OCI-LY3 (cell line): Measurements from ENCODE around the gene EIF4G2.

Source experiments
- H2AFZ ChIP-seq: fragments of 200-600, 300-600 bp; shearing (Covaris generic); 2 replicates; pipeline ENCODE4 v1.6.0; 2014; ENCODE audit warnings: antibody characterized with exemption, low read depth, low read length
- H3K27ac ChIP-seq: fragments of 200-600, 300-600 bp; sonication (generic); 2 replicates; pipeline ENCODE4 v1.5.1; 2014; ENCODE audit warnings: mild to moderate bottlenecking, low read length, moderate library complexity, mixed read lengths
- H3K27me3 ChIP-seq: fragments of 200-600, 300-600 bp; sonication (generic); 2 replicates; pipeline ENCODE4 v1.6.1; 2014; ENCODE audit warnings: low read depth, low read length, mixed read lengths
- H3K36me3 ChIP-seq: fragments of 200-600, 300-600 bp; sonication (generic); replicated peaks from 2 replicates; pipeline ENCODE3; 2014; ENCODE audit warnings: low read depth, low read length, mixed read lengths
- H3K4me1 ChIP-seq: fragments of 300-600, 200-600 bp; sonication (generic); 2 replicates; pipeline ENCODE4 v1.6.1; 2014; ENCODE audit warnings: low read length, mixed read lengths
- H3K4me2 ChIP-seq: fragments of 200-600, 300-600 bp; sonication (generic); 2 replicates; pipeline ENCODE4 v1.6.1; 2014; ENCODE audit warnings: low read length, mixed read lengths
- H3K4me3 ChIP-seq: fragments of 300-600, 200-600 bp; sonication (generic); 2 replicates; pipeline ENCODE4 v1.5.1; 2014; ENCODE audit warnings: antibody characterized with exemption, mild to moderate bottlenecking, low read length, moderate library complexity
- H3K79me2 ChIP-seq: fragments of 300-600, 200-600 bp; shearing (Covaris generic); 2 replicates; pipeline ENCODE4 v1.6.1; 2014; ENCODE audit warnings: mild to moderate bottlenecking, low read length, mixed read lengths
- H3K9ac ChIP-seq: fragments of 300-600, 200-600 bp; shearing (Covaris generic); 2 replicates; pipeline ENCODE4 v1.6.0; 2014; ENCODE audit warnings: mild to moderate bottlenecking, low read length, moderate library complexity
- H3K9me3 ChIP-seq: fragments of 200-600, 300-600 bp; shearing (Covaris generic); 2 replicates; pipeline ENCODE4 v1.6.1; 2014; ENCODE audit warnings: low read length, mixed read lengths; ENCODE audit not compliant: insufficient read depth
- H4K20me1 ChIP-seq: fragments of 200-600, 300-600 bp; sonication (generic); 2 replicates; pipeline ENCODE4 v1.6.1; 2016; ENCODE audit warnings: low read length, mixed read lengths; ENCODE audit not compliant: insufficient read depth
- CTCF ChIP-seq: fragments of 200-600, 300-600 bp; sonication (generic); IDR thresholded peaks from 2 replicates; pipeline ENCODE4 v1.5.1; 2014; ENCODE audit warnings: antibody characterized with exemption, low read length, low read depth
- EZH2phosphoT487 ChIP-seq: fragments of 200-600 bp; shearing (Covaris generic); IDR thresholded peaks from 2 replicates; pipeline ENCODE4 v1.6.1; 2018; ENCODE audit warnings: antibody characterized with exemption, mixed run types, low read depth

Gene EIF4G2

DNA sequence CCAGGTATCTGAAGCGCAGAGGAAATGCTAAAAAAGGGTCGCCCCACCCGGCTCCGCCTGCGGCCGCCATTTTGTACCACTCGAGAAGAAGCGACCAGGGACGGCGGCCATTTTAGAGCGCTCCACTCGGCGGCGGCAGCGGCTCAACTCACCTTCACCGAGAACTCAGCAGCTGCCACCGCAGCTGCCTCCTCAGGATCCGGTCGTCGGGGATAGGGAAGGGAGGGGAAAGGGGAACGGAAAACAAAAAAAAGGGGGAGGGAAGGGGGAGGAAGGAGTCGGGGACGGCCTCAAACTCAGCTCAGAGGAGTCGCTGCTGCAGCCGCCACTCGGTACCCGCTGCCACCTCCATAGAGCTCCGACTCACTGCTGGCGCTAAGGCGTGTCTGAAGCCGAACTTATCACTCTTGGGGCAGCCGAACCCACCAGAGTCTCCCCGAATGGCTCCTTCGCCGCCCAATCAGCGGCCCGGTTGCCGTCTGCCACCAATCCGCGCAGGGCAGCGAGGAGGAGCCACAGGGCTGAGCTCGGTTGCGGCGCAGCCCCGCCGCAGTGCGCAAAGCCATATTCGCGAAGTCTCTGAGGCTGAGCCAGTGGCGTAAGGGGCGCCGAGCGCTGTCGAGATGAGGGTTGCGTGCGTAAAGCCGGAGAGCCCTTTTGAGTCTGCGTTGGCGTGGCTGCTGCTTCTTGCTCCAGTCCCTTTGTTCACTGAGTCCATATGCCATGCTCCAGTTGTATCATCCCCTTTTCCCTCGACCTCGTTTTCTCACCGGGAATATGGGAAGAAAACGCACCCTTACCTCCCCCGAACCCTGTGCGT is at the start of gene EIF4G2:
EIF4G2 (minus strand) TSS at position 374 of the 820 bp plus-strand sequence.
- Histone ChIP-seq H3K4me3 (peak within 1 kb of the TSS; percentile 93), H3K9me3 (no peaks in the 10 kb centered on the region), H3K4me1 (peaks cover 20% of the 10 kb centered on the region), H3K79me2 (peaks cover 40% of the 10 kb centered on the region), H3K27me3 (no peaks in the 10 kb centered on the region), H2AFZ (peak within 1 kb of the TSS; percentile 87), H3K27ac (peak within 1 kb of the TSS; percentile 93), H3K4me2 (peak within 1 kb of the TSS; percentile 86), H3K36me3 (peaks cover 37% of the 10 kb centered on the region), H4K20me1 (peaks cover 4% of the 10 kb centered on the region; the same call in 1 of the 2 replicates), H3K9ac (peak within 1 kb of the TSS; percentile 98)
- TF ChIP-seq EZH2phosphoT487 (no peak), CTCF (no peak)

DNA sequence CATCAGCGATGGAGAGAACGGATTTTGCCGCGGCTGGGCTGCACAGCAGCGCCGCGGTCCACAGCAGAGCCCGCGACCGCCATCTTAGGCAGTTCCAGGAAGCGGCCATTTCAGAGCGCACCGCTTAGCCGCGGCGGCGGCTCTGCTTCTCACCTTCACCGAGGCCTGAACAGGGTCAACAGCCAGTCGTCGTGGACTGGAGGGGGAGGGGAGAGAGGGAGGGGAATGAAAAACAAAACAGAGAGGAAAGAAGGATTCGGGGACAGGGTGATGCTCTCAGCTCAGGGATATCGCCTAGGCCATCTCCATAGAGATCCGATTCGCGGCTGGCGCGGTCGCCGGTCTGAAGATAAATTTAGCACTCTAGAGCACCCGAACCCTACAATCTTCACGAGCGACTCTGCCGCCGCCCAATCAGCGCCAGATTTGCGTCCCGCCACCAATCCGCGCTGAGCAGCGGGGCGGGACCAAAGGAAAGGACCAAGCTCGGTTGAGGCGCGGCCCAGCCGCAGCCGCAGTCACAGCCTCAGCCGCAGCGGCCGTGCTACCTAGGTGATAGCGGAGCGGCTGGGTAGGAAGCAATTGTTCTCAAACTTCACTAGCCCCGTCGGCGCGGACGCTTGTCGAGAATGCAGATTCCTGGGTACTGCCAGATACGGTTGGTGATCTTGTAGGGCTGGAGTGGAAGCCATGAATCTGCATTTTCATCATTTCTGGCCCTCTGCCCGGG is 49.1 kb upstream of the EIF4G2 start, which contains the start of gene ZBED5:
ZBED5 (minus strand) TSS at position 345 of the 730 bp plus-strand sequence. CDS start 3,108 bp downstream, outside the sequence.
- Histone ChIP-seq H3K4me2 (peak within 1 kb of the TSS; percentile 96), H3K4me1 (peaks cover 11% of the 10 kb centered on the region), H3K9ac (peak within 1 kb of the TSS; percentile 97), H2AFZ (peak within 1 kb of the TSS; percentile 88), H3K9me3 (no peaks in the 10 kb centered on the region), H4K20me1 (no peaks in the 10 kb centered on the region), H3K4me3 (peak within 1 kb of the TSS; percentile 90), H3K27me3 (no peaks in the 10 kb centered on the region), H3K79me2 (peaks cover 60% of the 10 kb centered on the region), H3K36me3 (peaks cover 26% of the 10 kb centered on the region), H3K27ac (peak within 1 kb of the TSS; percentile 85)
- TF ChIP-seq EZH2phosphoT487 = no peak
- TF ChIP-seq CTCF = no peak

GRCh38 chr11:10857459-10857708 is 48.7 kb upstream of the EIF4G2 start:
- Histone ChIP-seq H3K27ac (peak overlapping the region; percentile 85), H3K4me2 (peak overlapping the region; percentile 96), H2AFZ (peak overlapping the region; percentile 88), H3K4me1 (peaks cover 11% of the 10 kb centered on the region), H3K9me3 (no peaks in the 10 kb centered on the region), H3K4me3 (peak overlapping the region; percentile 90), H3K36me3 (peaks cover 31% of the 10 kb centered on the region), H3K27me3 (no peaks in the 10 kb centered on the region), H3K9ac (peak overlapping the region; percentile 97), H4K20me1 (no peaks in the 10 kb centered on the region), H3K79me2 (peaks cover 63% of the 10 kb centered on the region)
- no peak; the same call in 1 of the 2 replicates for TF ChIP-seq CTCF
- TF ChIP-seq EZH2phosphoT487 = no peak
